ENCODE measurements around the gene ARHGAP26.
A peak's percentile ranks its signal among the peaks of the same experiment; 100 is the strongest.
"Not testable (repeated sequence)": the region's sequence is repeated elsewhere in the genome, so short reads cannot be mapped to it uniquely, and the experiment has no call there.

The ARHGAP26 gene

GRCh38 chr5:142946547-142947426 is 176.6 kb downstream of the ARHGAP26 start:
- DNase-seq (ENCODE audit: low read depth): no peak
- TF ChIP-seq CTCF (IDR thresholded peaks at IDR 0.05; ENCODE audit: low read length, missing control alignments): no peak
- H3K4me3 ChIP-seq (replicated peaks; ENCODE audit: low read depth, low read length): no peak overlapping the region

GRCh38 chr5:142947427-142947709 is 177.2 kb downstream of the ARHGAP26 start:
- no peak for DNase-seq (ENCODE audit: low read depth)
- TF ChIP-seq CTCF (IDR thresholded peaks at IDR 0.05; ENCODE audit: low read length, missing control alignments): no peak
- H3K4me3 ChIP-seq (replicated peaks; ENCODE audit: low read depth, low read length): no peak overlapping the region

GRCh38 chr5:142952229-142952628 is 182.1 kb downstream of the ARHGAP26 start:
- H3K4me3 ChIP-seq (replicated peaks; ENCODE audit: low read depth, low read length): no peak overlapping the region
- DNase-seq (ENCODE audit: low read depth): no peak
- no peak for TF ChIP-seq CTCF (IDR thresholded peaks at IDR 0.05; ENCODE audit: low read length, missing control alignments)

- not testable (repeated sequence) for H3K4me3 ChIP-seq (replicated peaks; ENCODE audit: low read depth, low read length); DNase-seq (ENCODE audit: low read depth)
Measured at GRCh38 chr5:142952871-142953270, 182.7 kb downstream of the ARHGAP26 start.

- H3K4me3 ChIP-seq (replicated peaks; ENCODE audit: low read depth, low read length): no peak overlapping the region
- no peak for DNase-seq (ENCODE audit: low read depth)
- no peak for TF ChIP-seq CTCF (IDR thresholded peaks at IDR 0.05; ENCODE audit: low read length, missing control alignments)
Measured at GRCh38 chr5:142954455-142954854, 184.3 kb downstream of the ARHGAP26 start.

GRCh38 chr5:142955628-142956027 is 185.5 kb downstream of the ARHGAP26 start:
- peak; percentile 11 for DNase-seq (ENCODE audit: low read depth)
- no peak for TF ChIP-seq CTCF (IDR thresholded peaks at IDR 0.05; ENCODE audit: low read length, missing control alignments)
- H3K4me3 ChIP-seq (replicated peaks; ENCODE audit: low read depth, low read length): no peak overlapping the region

GRCh38 chr5:142957528-142957927 is 187.4 kb downstream of the ARHGAP26 start:
- H3K4me3 ChIP-seq (replicated peaks; ENCODE audit: low read depth, low read length): no peak overlapping the region
- TF ChIP-seq CTCF (IDR thresholded peaks at IDR 0.05; ENCODE audit: low read length, missing control alignments): no peak
- no peak for DNase-seq (ENCODE audit: low read depth)

All from fibroblast of pulmonary artery (primary cell).